NCI-H128 (cell line): Measurements from ENCODE around the gene SEC23B.
"Not testable (repeated sequence)": the region's sequence is repeated elsewhere in the genome, so short reads cannot be mapped to it uniquely, and the experiment has no call there.

Experiments used
- DNase-seq: peaks from one replicate; lab custom pipeline; 2025; ENCODE audit not compliant: unreplicated experiment; lab: John Stamatoyannopoulos, UW

Gene SEC23B

DNA sequence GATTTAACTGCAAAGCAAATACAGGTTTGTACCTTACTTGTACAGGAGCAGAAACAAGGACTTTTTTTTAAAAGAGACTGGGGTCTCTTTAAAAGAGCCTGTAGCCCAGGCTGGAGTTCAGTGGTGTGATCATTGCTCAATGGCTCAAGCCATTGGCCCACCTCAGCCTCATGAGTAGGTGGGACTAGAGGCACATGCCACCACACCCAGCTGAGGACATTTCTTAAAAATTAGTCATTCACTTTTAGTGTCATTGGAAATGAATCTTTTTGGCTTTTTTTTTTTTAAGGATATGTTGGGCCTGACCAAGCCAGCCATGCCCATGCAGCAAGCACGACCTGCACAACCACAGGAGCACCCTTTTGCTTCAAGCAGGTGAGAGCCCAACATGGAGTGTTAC lies 16.9 kb downstream of the SEC23B start:
- no peak for DNase-seq

DNA sequence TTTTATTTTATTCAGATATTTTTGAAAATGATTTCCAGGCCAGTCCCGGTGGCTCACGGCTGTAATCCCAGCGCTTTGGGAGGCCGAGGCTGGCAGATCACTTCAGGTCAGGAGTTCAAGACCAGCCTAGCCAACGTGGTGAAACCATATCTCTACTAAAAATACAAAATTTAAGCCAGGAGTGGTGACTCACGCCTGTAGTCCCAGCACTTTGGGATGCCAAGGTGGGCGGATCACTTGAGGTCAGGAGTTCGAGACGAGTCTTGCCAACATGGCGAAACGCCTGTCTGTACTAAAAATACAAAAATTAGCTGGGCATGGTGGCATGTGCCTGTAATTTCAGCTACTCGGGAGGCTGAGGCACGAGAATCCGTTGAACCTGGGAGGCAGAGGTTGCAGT lies 19.0 kb downstream of the SEC23B start:
- DNase-seq: not testable (repeated sequence)

DNA sequence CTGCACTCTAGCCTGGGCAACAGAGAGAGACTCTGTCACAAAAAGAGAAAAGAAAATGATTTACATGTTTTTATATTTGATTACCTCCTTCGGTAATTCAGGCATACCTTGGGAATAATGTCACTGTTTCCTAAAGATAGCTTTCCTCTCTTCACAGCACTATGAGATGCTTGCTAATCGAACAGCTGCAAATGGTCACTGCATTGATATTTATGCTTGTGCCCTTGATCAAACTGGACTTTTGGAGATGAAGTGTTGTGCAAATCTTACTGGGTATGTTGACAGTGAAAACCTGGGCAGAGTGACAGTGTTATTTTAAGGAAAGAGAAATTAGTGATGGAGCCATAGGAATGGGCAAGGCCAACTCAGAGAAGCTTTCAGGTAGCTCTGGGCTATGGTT lies 19.6 kb downstream of the SEC23B start:
- DNase-seq: no peak

DNA sequence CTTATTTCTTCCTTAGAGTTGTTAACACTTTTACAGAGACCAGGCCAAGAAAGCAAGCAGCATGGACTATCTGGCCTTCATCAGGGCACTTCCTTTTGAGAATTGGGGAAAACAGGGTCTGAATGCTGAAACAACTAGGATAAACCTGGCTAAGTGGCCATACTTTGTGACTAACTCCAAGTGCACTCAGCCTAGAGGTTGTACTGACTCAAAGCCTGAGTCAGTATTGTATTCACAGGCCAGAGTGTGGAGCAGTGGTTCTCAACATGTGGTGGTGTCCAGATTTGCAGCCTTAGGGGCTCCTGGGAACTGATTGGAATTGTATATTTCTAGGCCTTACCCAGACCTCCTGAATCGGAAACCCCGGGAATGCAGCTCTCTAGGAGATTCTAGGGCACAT lies 20.1 kb downstream of the SEC23B start:
- no peak for DNase-seq

DNA sequence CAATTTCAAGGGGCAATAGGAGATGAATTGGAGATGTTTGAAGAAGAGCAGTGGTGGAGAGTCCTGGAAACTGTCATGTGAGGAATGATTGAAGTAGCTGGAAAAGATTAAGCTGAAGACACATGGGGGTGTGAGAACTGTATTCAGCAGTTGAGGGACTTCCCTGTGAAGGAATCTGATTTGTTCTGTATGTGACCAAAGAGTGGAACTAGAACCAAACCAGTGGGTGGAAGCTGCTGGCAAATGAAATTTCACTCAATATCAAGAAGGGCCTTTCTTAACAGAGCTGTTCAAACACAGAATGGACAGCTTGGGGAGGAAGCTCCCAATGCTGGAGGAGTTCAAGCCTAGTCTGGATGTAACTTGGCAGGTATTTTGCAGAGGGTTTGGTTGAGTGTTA lies 21.3 kb downstream of the SEC23B start:
- DNase-seq: no peak

DNA sequence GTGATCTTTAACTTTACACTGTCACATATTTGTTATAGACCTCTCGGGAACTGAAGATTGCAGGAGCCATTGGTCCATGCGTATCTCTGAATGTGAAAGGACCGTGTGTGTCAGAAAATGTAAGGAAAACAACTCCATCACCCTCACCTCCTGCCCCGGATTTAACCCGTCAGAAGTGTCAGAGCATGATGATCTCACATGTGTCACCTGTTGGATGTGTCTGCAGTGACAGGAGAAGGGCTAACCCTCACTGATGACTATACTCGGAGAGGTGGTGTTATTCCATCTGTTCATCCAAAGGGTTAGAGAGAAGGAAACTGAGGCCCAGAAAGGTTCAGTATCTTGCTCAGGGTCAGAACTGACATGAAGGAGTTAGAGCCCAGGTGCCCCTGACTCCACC lies 24.9 kb downstream of the SEC23B start:
- no peak for DNase-seq

DNA sequence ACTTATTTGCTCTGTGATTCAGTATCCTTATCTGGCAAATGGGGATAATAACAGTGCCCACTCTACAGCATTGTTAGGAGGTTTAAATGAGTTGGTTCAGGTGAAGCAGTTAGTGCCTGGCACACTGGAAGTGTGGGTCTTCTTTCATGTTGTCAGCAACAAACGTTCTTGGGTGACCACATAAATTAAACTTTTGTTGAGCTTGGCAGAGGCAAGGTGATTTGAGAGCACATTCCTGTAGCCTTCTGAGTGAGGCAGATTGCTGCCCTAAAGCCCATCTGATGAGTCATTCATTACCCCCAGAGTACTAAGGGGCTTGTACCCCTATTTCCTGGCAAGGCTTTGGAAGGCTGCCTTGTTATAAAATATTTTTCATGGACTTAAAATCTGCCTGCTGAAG lies 25.8 kb downstream of the SEC23B start:
- DNase-seq: no peak

DNA sequence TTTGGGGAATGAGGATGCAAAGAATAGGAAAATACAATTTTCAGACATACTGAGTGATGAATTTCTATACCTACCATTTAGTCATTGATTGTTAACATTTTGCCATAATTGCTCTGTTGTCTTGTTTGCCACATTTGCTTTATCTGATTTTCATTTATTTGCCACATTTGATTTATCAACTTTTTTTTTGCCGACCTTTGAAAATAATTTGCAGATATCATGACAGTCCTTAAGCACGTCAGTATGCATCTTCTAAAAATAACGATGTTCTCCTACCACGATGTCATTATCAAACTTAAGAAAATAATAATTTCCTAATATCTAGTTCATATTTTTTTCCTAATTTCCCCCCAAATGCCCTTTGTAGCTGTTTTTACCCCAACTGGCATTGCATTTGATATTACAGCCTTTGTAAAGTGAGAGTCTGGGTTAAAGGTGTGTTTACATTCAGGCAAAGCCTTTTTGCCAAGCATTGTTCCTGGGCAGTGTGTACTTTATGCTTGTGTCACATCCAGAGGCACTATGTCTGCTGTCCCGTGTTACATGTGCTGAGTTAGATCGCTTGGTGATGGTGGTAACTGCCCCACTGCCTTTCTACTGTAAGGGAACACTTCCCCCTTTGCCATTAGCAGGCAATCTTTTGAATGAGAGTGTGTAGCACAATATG lies 26.4 kb downstream of the SEC23B start:
- DNase-seq: no peak

DNA sequence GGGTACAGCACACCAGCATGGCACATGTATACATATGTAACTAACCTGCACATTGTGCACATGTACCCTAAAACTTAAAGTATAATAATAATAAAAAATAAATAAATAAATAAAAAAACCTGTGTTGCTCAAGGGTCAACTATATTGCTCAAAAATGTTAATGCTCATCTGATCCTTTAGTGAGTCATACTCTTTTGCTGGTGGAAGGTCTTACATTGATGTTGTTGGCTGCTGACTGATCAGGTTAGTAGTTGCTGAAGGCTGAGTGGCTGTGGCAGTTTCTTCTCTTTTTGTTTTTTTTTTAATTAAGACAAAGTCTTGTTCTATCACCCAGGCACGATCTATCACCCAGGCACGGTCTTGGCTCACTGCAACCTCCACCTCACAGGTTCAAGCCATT lies 29.9 kb downstream of the SEC23B start:
- no peak for DNase-seq

DNA sequence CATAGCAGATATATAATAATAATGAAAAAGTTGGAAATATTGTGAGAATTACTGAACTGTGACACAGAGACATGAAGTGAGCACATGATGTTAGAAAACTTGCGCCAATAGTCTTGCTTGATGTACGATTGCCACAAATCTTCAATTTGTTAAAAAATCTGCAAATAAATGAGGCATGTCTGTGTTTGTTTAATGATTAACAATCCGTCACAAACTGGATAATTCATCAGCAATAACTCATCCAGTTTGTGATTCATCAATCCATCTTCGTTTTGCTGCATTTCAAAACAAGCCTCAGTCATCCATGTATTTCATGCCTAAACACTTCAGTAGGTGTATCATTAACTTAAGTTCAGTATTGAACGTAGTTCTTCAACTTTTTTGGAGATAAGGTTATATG lies 34.0 kb downstream of the SEC23B start:
- no peak for DNase-seq

DNA sequence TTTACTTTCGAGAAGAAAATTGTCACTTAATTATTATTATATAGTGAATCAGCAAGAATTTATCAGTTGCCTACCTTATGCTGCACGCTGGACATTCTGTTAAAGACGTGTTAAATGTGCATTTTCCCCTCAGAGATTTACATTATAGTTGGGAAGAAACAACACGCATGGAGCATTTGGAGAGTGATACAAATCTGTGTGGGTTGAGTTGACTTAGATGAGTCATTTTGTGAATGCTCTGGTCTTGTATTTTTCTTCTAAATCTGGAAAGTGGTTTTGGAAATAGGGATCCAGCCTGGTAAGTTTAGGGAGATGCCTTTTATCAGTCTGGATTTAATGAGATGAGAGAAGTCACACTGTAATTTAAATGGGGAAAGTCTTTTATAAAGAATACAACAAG lies 35.5 kb downstream of the SEC23B start:
- no peak for DNase-seq

DNA sequence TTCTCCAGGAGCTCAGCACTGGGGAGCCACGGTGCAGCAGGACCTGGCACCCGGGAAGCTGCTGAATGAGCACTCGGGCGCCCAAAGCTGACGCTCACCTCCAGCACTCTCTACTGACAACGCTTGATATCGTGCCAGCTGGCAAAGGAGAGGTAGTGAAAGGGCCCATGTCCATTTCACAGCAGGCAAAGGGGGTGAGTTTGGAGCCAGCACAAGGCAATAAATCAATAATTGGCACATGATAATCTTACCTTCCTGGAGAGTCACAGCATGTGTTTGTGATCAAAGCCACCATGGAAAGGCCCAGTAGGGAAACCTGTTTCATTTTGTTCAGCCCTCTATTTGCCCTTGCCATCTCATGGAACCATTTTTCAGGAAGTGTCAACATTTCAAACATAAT lies 36.2 kb downstream of the SEC23B start:
- DNase-seq: peak; percentile 24

DNA sequence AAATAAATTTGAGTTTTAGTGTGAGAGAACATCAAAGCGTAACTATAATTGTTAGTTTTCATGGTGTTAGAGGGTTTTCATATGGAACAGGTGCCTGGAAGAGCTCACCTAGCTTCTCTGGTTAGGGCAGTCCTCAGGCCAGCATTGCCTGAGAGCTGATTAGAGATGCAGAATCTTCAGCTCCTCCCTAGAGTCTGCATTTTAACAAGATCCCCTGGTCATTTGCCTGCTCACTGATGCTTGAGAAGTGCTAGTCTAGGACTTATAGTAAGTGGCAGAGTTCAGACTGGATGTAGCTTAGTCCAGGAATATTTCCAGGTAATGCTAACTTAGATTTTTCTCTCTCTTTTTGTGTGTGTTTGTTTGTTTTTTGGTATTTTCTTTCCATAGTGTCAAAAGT lies 37.8 kb downstream of the SEC23B start:
- no peak for DNase-seq

DNA sequence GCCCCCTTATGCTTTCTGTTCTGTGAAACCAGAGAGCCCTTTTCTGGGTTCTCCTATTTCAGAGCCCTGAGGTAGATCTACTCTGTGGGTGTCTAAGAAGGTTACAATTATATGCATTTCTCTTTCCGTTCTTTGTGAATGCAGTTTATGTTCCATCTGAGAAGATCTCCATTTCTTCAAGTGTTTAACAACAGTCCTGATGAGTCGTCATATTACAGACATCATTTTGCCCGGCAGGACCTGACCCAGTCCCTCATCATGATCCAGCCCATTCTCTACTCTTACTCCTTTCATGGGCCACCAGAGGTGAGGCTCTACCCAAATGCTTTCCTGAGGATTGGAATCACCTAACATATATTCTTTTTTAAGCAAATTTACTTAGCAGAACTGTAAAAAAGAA lies 40.7 kb downstream of the SEC23B start:
- DNase-seq: no peak

DNA sequence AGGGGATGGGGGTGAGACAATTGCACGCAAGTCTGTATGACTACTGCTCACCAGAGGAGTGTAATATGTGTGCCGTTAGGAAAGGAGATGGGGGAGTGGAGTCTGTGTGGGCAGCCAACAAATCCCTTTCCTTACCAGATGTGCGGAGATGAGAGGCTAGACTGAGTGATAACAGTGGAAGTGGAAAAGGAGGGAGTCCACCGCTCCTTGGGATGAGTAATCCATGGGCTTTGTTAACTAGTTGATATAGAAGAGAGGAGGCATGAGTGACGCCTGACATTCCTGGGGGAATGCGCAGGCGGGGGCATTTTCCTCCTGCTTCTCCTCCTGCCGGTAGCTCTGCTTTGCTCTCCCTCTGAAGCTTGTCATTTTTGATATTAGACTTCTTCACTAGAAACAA lies 46.0 kb downstream of the SEC23B start:
- no peak for DNase-seq

DNA sequence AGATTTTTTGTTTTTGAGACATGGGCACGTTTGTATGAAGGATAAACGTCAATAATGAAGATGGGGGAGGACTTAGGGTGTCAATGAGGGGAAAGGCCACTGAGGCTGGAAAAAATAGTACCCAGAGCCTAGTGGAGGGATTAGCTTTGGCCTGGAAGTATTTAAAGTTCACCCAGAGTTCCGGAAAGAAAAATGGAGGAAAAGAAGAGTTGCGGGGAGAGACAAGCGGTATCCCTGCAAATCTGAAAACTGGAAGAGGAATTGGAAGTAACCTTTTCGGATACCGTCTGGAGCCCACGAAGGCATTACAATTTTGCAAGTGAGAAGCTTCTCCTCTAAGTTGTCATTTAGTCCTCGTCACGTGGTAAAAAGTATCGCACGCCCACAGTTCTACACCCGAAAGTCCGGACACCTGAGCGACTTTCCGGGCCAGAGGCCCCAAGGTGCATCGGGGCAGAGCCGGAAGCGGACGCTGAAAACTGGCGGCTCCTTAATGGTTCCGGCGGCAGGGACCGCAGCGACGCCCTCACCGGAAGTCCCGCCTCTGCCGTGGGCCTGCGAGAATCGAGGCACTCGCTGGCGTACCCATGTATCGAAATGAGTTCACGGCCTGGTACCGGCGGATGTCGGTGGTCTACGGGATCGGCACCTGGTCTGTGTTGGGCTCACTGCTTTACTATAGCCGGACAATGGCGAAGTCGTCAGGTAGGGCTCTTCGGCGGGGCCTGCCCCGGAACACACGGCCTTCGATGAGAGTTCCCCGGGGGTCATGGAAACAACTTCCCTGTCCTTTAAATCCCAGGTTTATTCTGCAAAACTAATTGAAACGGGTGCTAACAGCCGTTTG lies 59.4 kb downstream of the SEC23B start, which contains the start of gene SMIM26:
Gene SMIM26 (plus strand): TSS at position 541 of the 847 bp plus-strand sequence. CDS start 47 bp downstream, at position 588.
- peak; percentile 82 for DNase-seq

DNA sequence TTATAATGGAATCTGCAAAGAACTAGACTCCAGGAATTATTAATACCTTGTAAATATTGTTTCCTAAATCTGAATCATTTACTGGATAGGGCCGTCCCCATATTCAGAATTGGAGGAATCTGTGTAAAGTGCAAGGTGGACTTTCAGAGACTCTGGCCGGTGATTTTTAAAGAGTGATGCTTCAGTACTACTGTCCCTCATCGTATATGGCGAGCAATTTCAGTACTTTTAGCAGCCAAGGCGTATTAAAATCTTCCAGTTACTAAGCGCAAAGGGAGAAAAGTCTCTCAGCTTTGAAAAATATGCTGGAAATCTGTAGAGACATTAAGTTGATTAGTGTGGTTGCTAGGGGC lies 60.0 kb downstream of the SEC23B start:
- no peak for DNase-seq

DNA sequence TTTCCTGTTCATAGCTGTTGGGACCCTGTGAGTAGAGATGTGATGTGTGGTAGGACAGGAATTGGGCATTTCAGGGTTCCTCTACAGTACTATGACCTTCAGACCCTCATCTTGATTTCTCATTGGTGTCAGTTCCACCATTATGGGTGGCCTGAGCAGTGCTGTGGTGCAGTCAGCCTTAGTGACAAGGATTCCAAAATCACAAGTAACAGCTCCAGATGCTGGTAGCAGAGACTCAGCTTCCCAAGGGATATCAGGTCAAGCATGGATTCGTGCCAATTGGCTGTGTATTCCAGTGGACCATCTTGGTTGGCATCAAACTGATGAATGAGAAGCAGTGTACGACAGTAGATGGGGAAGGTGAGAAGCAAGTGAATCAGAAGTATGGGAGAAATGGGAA lies 63.3 kb downstream of the SEC23B start:
- no peak for DNase-seq

DNA sequence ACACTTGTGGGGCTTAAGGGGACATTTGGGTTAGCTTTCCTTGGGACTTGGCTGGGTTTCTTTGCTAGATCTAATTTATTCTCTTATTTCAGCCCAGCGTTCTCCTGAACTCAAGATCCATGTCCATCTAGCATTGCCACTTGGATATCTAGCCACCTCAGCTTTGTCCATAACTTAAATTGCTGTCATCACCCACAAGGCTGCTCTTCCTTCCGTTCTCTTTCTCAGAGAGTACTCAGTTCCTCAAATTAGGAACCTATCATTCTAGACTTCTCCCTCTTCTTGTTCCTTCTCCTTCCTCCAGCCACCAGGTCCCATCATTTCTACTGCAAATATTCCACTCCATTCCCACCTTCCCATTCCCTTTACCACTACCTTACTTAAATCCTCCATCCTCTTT lies 63.8 kb downstream of the SEC23B start:
- DNase-seq: no peak

DNA sequence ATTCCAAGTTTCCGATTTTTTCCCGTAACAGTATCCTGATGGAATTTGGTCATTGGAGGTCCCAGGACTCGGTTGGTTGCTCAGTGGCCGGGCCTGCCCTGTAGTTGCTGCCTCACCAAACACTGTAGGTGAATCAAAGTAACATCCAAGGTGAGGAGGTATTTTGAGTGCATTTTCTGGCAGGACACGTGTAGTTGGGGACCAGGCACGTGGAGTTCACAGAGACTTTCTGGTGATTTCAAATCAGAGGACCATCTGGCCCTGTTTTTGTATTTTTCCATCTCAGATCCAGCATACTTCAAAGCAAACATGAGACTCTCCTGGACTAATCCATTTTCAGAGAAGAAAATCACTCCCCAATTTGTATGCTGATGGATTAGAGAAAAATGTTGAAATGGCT lies 70.2 kb downstream of the SEC23B start:
- no peak for DNase-seq

DNA sequence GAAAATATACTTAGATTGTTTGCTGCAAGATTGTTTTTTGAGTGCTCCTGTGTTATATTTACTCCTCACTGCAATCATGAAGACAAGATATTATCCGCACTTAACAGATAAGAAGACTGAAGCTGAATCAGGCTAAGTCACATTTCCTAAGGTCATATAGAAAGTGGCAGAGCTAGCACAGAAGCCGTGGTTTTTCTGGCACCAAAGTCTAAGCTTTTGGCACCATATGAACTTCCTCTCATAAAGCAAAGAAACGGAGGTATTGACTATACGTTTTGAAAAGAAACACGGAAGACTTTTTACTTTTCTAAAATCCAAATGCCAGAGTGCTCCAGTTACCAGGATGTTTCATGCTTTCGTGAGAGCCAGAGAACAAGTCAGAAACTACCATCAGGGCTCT lies 70.8 kb downstream of the SEC23B start:
- DNase-seq: no peak

DNA sequence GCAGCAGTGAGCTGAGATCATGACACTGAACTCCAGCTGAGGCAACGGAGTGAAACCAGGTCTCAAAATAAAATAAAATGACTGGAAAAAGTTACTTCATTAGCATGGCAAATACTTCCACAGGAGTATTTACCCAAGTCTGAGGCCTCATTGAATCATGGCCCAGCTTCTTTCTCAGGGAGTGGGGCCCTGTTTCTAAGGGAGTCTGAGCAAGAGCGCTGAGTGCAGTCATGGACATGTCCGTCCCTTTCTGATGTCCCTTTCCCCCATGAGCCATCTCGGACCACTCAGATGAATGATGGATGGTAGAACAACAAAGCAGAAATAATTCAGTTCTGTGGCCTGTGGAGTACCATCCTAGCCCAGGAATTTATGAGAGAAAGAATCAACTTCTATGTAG lies 72.3 kb downstream of the SEC23B start:
- no peak for DNase-seq

DNA sequence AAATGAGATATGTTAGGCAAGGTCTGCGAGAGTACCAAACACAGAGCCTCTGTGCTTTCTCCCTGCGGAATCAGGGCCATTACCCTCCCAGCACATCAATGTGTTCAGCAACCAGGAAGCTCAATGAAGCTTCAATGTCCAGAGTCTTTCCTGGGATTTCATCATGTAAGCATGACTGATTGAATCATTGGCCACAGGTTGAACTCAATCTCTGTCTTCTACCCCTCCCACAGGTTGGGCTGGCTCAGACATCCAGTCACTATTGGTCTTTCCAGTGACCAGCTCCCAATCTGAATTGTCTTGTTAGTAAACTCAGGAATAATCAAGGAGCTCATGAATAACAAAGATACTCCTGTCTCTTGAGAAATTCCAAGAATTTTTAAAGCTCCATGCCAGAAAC lies 77.4 kb downstream of the SEC23B start:
- no peak for DNase-seq
